Measurements from ENCODE around the gene SYT13. TPM values are rescaled to one million over a fixed set of nuclear protein-coding genes. Genes with fewer than 3 reads are reported as not detected.

SYT13 gene
- total RNA-seq, 3 donors from 2014 or later, result 7.5 to 28.6 (median 22.7) TPM

- H3K4me1 ChIP-seq (ENCODE audit: low read depth), result no peaks in the 10 kb centered on the region
- H3K36me3 ChIP-seq (ENCODE audit: low read depth), result no peaks in the 10 kb centered on the region
- intact Hi-C loops (cut with DNase I, micrococcal nuclease), result no loop called here
- no peaks in the 10 kb centered on the region for H3K9me3 ChIP-seq
- no peak for ATAC-seq
- DNase-seq, result no peak
- TF ChIP-seq, protein P1, sequence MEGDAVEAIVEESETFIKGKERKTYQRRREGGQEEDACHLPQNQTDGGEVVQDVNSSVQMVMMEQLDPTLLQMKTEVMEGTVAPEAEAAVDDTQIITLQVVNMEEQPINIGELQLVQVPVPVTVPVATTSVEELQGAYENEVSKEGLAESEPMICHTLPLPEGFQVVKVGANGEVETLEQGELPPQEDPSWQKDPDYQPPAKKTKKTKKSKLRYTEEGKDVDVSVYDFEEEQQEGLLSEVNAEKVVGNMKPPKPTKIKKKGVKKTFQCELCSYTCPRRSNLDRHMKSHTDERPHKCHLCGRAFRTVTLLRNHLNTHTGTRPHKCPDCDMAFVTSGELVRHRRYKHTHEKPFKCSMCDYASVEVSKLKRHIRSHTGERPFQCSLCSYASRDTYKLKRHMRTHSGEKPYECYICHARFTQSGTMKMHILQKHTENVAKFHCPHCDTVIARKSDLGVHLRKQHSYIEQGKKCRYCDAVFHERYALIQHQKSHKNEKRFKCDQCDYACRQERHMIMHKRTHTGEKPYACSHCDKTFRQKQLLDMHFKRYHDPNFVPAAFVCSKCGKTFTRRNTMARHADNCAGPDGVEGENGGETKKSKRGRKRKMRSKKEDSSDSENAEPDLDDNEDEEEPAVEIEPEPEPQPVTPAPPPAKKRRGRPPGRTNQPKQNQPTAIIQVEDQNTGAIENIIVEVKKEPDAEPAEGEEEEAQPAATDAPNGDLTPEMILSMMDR (IDR thresholded peaks at IDR 0.05), result no peak
- H3K4me3 ChIP-seq, result no peak overlapping the region
Measured at GRCh38 chr11:45216901-45217300, 69.2 kb downstream of the SYT13 start.

GRCh38 chr11:45216031-45216430 lies 70.1 kb downstream of the SYT13 start:
- H3K36me3 ChIP-seq (ENCODE audit: low read depth), result no peaks in the 10 kb centered on the region
- no peak overlapping the region for H3K4me3 ChIP-seq
- ATAC-seq, result no peak
- H3K9me3 ChIP-seq, result no peaks in the 10 kb centered on the region
- no peaks in the 10 kb centered on the region for H3K4me1 ChIP-seq (ENCODE audit: low read depth)
- TF ChIP-seq, protein P1 (IDR thresholded peaks at IDR 0.05), result no peak
- no peak for DNase-seq
- intact Hi-C loops (cut with DNase I, micrococcal nuclease), result no loop called here

GRCh38 chr11:45215098-45215865 lies 70.9 kb downstream of the SYT13 start:
- no peak for DNase-seq
- no peaks in the 10 kb centered on the region for H3K4me1 ChIP-seq (ENCODE audit: low read depth)
- TF ChIP-seq, protein P1 (IDR thresholded peaks at IDR 0.05), result no peak
- H3K9me3 ChIP-seq, result no peaks in the 10 kb centered on the region
- ATAC-seq, result no peak
- H3K36me3 ChIP-seq (ENCODE audit: low read depth), result no peaks in the 10 kb centered on the region
- intact Hi-C loops (cut with DNase I, micrococcal nuclease), result no loop called here
- no peak overlapping the region for H3K4me3 ChIP-seq

DNA sequence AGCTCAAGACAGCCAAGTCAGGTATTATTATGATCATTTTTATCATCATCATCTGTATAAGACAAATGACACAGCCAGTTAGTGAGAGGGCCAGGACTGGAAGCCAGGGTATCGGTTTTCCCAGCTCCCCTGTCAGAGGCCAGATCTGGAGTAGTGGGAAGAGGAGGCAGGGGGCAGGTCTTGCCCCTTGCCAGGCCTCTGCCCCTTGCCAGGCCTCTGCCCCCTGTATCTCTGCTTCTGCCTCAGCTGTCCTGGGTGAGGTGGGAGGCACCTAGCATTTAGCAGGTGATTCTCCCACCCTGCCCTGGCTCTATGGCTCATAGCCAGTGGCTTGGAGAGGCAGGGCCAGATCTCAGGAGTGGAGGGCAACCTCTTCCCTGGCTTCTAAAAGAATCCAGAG lies 72.4 kb downstream of the SYT13 start:
- DNase-seq, result no peak
- Histone ChIP-seq H3K4me1 (ENCODE audit: low read depth) (peaks cover 4% of the 10 kb centered on the region), H3K4me3 (no peak overlapping the region), H3K36me3 (ENCODE audit: low read depth) (no peaks in the 10 kb centered on the region), H3K9me3 (no peaks in the 10 kb centered on the region)
- ATAC-seq, result no peak
- intact Hi-C loops (cut with DNase I, micrococcal nuclease), result loop anchor here in 1 of 2 donors (5.0 kb wide), 1 partner anchor 71 kb away; no protein-coding TSS in a partner anchor
- TF ChIP-seq, protein P1 (IDR thresholded peaks at IDR 0.05), result no peak

- TF ChIP-seq, protein P1 (IDR thresholded peaks at IDR 0.05), result no peak
- no peaks in the 10 kb centered on the region for H3K36me3 ChIP-seq (ENCODE audit: low read depth)
- no peak for DNase-seq
Measured at GRCh38 chr11:45213316-45213665, 72.8 kb downstream of the SYT13 start.

More at GRCh38 chr11:45213316-45213665, 72.8 kb downstream of the SYT13 start:
- intact Hi-C loops (cut with DNase I, micrococcal nuclease), result loop anchor here in 1 of 2 donors (5.0 kb wide), 1 partner anchor 71 kb away; no protein-coding TSS in a partner anchor
- Histone ChIP-seq H3K4me1 (ENCODE audit: low read depth) (peaks cover 8% of the 10 kb centered on the region), H3K4me3 (no peak overlapping the region), H3K9me3 (no peaks in the 10 kb centered on the region)
- no peak for ATAC-seq

Data from mucosa of descending colon (tissue), 3 donors.